AG08395 (cell line): Measurements from ENCODE around the gene PTPRF.
A peak's percentile ranks its signal among the peaks of the same experiment; 100 is the strongest.
"Not testable (repeated sequence)": the region's sequence is repeated elsewhere in the genome, so short reads cannot be mapped to it uniquely, and the experiment has no call there.

Source experiments
- DNase-seq: peaks from one replicate; pipeline ENCODE4 v3.0.0; 2012; ENCODE audit warnings: mixed read lengths, low spot score

Gene PTPRF

GRCh38 chr1:43538143-43538487 lies 7.4 kb downstream of the PTPRF start:
- no peak for DNase-seq

- no peak for DNase-seq
Measured at GRCh38 chr1:43538969-43539368, 8.3 kb downstream of the PTPRF start.

- no peak for DNase-seq
Measured at GRCh38 chr1:43539726-43540434, 9.2 kb downstream of the PTPRF start.

- peak; percentile 21 for DNase-seq
Measured at GRCh38 chr1:43540653-43541071, 10.0 kb downstream of the PTPRF start.

- no peak for DNase-seq
Measured at GRCh38 chr1:43541141-43541540, 10.5 kb downstream of the PTPRF start.

GRCh38 chr1:43541721-43542401 lies 11.2 kb downstream of the PTPRF start:
- DNase-seq = peak; percentile 90

- DNase-seq = no peak
Measured at GRCh38 chr1:43542527-43543458, 12.1 kb downstream of the PTPRF start.

- no peak for DNase-seq
Measured at GRCh38 chr1:43543567-43543966, 12.9 kb downstream of the PTPRF start.

- DNase-seq = no peak
Measured at GRCh38 chr1:43545339-43545694, 14.6 kb downstream of the PTPRF start.

- DNase-seq = peak; percentile 21
Measured at GRCh38 chr1:43545695-43546387, 15.2 kb downstream of the PTPRF start.

- DNase-seq = no peak
Measured at GRCh38 chr1:43546388-43547100, 15.9 kb downstream of the PTPRF start.

GRCh38 chr1:43547538-43548072 lies 16.9 kb downstream of the PTPRF start:
- DNase-seq = no peak

- no peak for DNase-seq
Measured at GRCh38 chr1:43548285-43549271, 17.9 kb downstream of the PTPRF start.

- not testable (repeated sequence) for DNase-seq
Measured at GRCh38 chr1:43549394-43549793, 18.7 kb downstream of the PTPRF start.

GRCh38 chr1:43549921-43550597 lies 19.4 kb downstream of the PTPRF start:
- DNase-seq = no peak

GRCh38 chr1:43550598-43551246 lies 20.0 kb downstream of the PTPRF start:
- DNase-seq = no peak

- no peak for DNase-seq
Measured at GRCh38 chr1:43551396-43551888, 20.8 kb downstream of the PTPRF start.

GRCh38 chr1:43552059-43552742 lies 21.5 kb downstream of the PTPRF start:
- no peak for DNase-seq
